ENCODE data around the gene TAB3. TPM values are rescaled to one million over a fixed set of nuclear protein-coding genes. Genes with fewer than 3 reads are reported as not detected.

TAB3 gene
- total RNA-seq, 4 donors from 2014 or later, result 9.7 to 25.8 (median 19.2) TPM

GRCh38 chrX:30793767-30794103, 95.3 kb downstream of the TAB3 start:
- in situ Hi-C loops (cut with MboI; ENCODE audit: low sequenced_read_pairs in 4 of 4), result no loop called here
- TF ChIP-seq CTCF (IDR thresholded peaks at IDR 0.05 in 4 of 5, conservative IDR thresholded peaks at IDR 0.05 in 1 of 5) (no peak), POLR2A (IDR thresholded peaks at IDR 0.05) (no peak)
- H3K4me3 ChIP-seq, result no peak overlapping the region
- H3K27me3 ChIP-seq, result no peaks in the 10 kb centered on the region
- intact Hi-C loops (cut with DNase I; ENCODE audit: low total_unique reads), result no loop called here
- ATAC-seq (no peak), DNase-seq (no peak)
- H3K4me1 ChIP-seq, result no peaks in the 10 kb centered on the region
- no peaks in the 10 kb centered on the region for H3K9me3 ChIP-seq
- no peaks in the 10 kb centered on the region for H3K36me3 ChIP-seq
- H3K27ac ChIP-seq, result no peak overlapping the region

GRCh38 chrX:30793075-30793766, 95.8 kb downstream of the TAB3 start:
- ATAC-seq (no peak), DNase-seq (no peak)
- H3K4me3 ChIP-seq, result no peak overlapping the region
- intact Hi-C loops (cut with DNase I; ENCODE audit: low total_unique reads) (no loop called here), in situ Hi-C loops (cut with MboI; ENCODE audit: low sequenced_read_pairs in 4 of 4) (no loop called here)
- H3K9me3 ChIP-seq, result no peaks in the 10 kb centered on the region
- no peak overlapping the region for H3K27ac ChIP-seq
- H3K4me1 ChIP-seq, result no peaks in the 10 kb centered on the region
- no peaks in the 10 kb centered on the region for H3K36me3 ChIP-seq
- H3K27me3 ChIP-seq, result no peaks in the 10 kb centered on the region
- no peak for TF ChIP-seq CTCF (IDR thresholded peaks at IDR 0.05 in 4 of 5, conservative IDR thresholded peaks at IDR 0.05 in 1 of 5)
- TF ChIP-seq POLR2A (IDR thresholded peaks at IDR 0.05), result no peak

GRCh38 chrX:30791296-30792278, 97.5 kb downstream of the TAB3 start:
- ATAC-seq, result no peak
- no peak for TF ChIP-seq CTCF (IDR thresholded peaks at IDR 0.05 in 4 of 5, conservative IDR thresholded peaks at IDR 0.05 in 1 of 5)
- TF ChIP-seq POLR2A (IDR thresholded peaks at IDR 0.05), result no peak

GRCh38 chrX:30787012-30787411, 102.0 kb downstream of the TAB3 start:
- TF ChIP-seq POLR2A (IDR thresholded peaks at IDR 0.05), result no peak
- no peak for TF ChIP-seq CTCF (IDR thresholded peaks at IDR 0.05 in 4 of 5, conservative IDR thresholded peaks at IDR 0.05 in 1 of 5)
- H3K4me3 ChIP-seq, result no peak overlapping the region
- no peak overlapping the region for H3K27ac ChIP-seq
- no peaks in the 10 kb centered on the region for H3K27me3 ChIP-seq
- ATAC-seq, result no peak
- in situ Hi-C loops (cut with MboI; ENCODE audit: low sequenced_read_pairs in 4 of 4), result no loop called here
- H3K36me3 ChIP-seq, result no peaks in the 10 kb centered on the region
- no peak for DNase-seq
- no peaks in the 10 kb centered on the region for H3K4me1 ChIP-seq
- no peaks in the 10 kb centered on the region for H3K9me3 ChIP-seq
- intact Hi-C loops (cut with DNase I; ENCODE audit: low total_unique reads), result no loop called here

More at GRCh38 chrX:30791296-30792278, 97.5 kb downstream of the TAB3 start:
- Histone ChIP-seq H3K27me3 (no peaks in the 10 kb centered on the region), H3K9me3 (no peaks in the 10 kb centered on the region), H3K4me3 (no peak overlapping the region), H3K4me1 (no peaks in the 10 kb centered on the region), H3K36me3 (no peaks in the 10 kb centered on the region), H3K27ac (no peak overlapping the region)
- intact Hi-C loops (cut with DNase I; ENCODE audit: low total_unique reads), result no loop called here
- no peak for DNase-seq
- in situ Hi-C loops (cut with MboI; ENCODE audit: low sequenced_read_pairs in 4 of 4), result no loop called here

Data from gastrocnemius medialis (tissue), 4 donors.